ENCODE measurements around the gene C18orf32.

GRCh38 chr18:49531678-49532153 is 44.7 kb upstream of the C18orf32 start:
- TF ChIP-seq GATA3 (IDR thresholded peaks at IDR 0.05; ENCODE audit: low read depth, low read length), result no peak
- TF ChIP-seq GATA2 (IDR thresholded peaks at IDR 0.05; ENCODE audit: low read depth, low read length), result no peak
